Kidney capillary endothelial cell (primary cell): ENCODE measurements around the gene PIK3C3.

Source experiments
- DNase-seq: peaks from one replicate; pipeline ENCODE4 v3.0.0-alpha.2; 2018; ENCODE audit warnings: low spot score

The PIK3C3 gene

DNA sequence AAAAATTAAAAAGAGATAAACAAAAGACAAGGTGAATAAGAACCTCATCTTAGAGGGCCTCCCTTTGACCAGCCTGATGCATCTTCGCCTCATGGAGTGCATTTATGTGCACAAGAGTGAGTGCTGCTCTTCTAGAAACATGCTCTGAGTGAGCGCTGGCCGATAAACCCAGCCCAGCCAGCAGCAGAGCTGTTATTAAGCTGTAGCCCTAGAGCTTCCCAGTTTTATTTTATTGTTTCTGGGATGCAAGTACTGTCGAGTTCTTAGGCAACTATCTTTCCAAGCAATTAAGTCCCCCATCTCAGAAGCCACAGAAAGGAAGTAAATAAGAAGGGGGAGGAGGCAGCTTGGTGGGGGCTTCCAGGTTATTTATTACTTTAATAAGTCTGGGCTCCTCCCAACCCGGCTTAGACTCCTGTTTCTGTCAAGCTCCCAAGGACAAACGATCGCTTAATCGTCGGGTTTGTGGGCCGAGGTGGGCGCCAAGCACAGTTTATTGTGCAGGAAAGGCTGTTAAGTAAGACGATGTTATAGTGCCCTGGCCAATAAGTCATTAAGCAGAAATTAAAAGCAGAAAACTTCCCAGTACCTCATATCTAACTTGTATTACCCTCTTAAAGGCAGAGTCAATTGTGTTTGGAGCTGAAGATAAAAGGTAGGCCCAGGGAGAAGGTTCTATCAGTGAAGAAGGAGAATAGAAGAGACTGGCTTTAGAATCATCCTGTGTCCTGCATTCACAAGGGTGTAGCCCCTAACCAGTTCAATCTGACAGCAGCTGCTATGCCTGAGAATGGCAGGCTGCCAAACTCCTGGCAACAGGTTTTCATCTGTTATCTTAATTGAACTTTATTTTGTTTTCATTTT, 176.3 kb downstream of the PIK3C3 start:
- no peak for DNase-seq

DNA sequence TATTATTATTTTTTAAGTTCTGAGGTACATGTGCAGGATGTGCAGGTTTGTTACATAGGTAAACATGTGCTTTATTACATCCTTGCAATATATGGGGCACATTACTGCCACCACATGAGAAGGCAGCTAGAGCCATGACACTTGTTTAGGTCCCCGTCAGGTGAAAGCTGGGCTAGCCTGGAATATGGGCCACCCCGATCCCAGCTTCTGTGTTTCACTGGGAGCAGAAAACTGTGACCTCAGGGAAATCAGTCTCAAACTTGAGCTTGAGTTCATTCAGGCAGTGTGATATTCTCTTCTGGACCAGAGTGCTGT, 176.9 kb downstream of the PIK3C3 start:
- DNase-seq, result no peak
